ENCODE data around the gene SYNGR1. TPM values are rescaled to one million over a fixed set of nuclear protein-coding genes. Genes with fewer than 3 reads are reported as not detected.
A peak's percentile ranks its signal among the peaks of the same experiment; 100 is the strongest.

Gene SYNGR1
- polyA plus RNA-seq, 3 donors from 2014 or later: 24.5 to 49.5 (median 27.0) TPM

DNA sequence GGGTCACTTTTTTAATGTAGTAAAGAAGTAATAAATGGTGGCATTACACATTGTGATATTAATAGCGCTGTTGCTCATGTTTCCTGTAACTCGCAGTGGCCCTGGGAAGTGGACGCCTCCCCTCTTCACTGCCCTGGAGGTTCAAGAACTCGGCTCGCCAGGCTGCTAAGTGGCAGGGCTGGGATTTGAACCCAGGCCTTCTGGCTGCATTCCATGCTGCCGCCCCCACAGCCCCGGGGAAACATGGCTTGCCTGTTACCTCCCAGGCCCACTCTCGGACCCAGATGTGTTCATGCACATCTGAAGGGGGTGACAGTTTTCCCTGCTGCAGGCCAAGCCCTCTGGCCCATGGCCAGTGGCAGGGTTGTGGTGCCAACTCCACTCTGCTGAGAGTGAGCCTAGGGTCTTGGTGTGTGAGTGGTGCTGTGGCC is 82.0 kb downstream of the SYNGR1 start:
- H3K27ac Mint-ChIP-seq: peak overlapping the region in 1 of 6 donors; percentile 10
- H3K4me3 Mint-ChIP-seq: no peak overlapping the region
- H3K4me1 Mint-ChIP-seq: peaks cover 0 to 2% of the 10 kb centered on the region in 2 donors
- H3K9me3 Mint-ChIP-seq: no peaks in the 10 kb centered on the region
- H3K36me3 Mint-ChIP-seq: peaks cover 0 to 15% (median 0%) of the 10 kb centered on the region in 3 donors
- H3K27me3 Mint-ChIP-seq (ENCODE audit: low read depth in 3 of 3): peaks cover 0 to 3% (median 0%) of the 10 kb centered on the region in 3 donors
- no peak for DNase-seq

DNA sequence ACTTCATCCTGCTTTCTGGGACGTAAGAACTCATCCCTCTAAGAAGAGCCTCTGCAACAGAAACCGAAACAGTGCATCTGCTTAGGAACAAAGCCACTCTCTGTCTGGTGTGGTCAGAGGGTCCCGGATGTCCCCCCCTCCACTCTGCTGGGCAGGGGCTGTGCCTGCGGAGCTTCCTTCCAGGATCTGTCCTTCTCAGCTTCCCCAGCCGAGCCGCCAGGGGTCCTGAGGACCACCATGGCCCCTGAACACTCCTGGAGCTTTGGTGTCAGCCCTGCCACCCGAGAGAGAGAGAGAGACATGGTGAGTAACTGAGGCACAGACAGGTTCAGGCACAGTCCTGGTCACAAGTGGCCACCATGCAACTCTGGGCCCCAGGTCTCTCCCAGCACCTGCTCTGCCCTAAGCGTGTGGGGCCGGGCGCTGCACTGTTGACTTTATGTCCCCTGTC is 82.6 kb downstream of the SYNGR1 start:
- peaks cover 0 to 11% (median 0%) of the 10 kb centered on the region in 3 donors for H3K36me3 Mint-ChIP-seq
- peaks cover 4 to 5% of the 10 kb centered on the region in 2 donors for H3K4me1 Mint-ChIP-seq
- H3K27me3 Mint-ChIP-seq (ENCODE audit: low read depth in 3 of 3): peaks cover 0 to 3% (median 0%) of the 10 kb centered on the region in 3 donors
- no peak overlapping the region for H3K27ac Mint-ChIP-seq
- H3K9me3 Mint-ChIP-seq: no peaks in the 10 kb centered on the region
- no peak for DNase-seq
- no peak overlapping the region for H3K4me3 Mint-ChIP-seq

GRCh38 chr22:39433476-39434242 is 83.9 kb downstream of the SYNGR1 start:
- no peak overlapping the region for H3K27ac Mint-ChIP-seq
- peaks cover 0 to 3% (median 0%) of the 10 kb centered on the region in 3 donors for H3K36me3 Mint-ChIP-seq
- H3K4me1 Mint-ChIP-seq: peaks cover 3 to 5% of the 10 kb centered on the region in 2 donors
- no peak for DNase-seq
- H3K27me3 Mint-ChIP-seq (ENCODE audit: low read depth in 3 of 3): peaks cover 0 to 3% (median 2%) of the 10 kb centered on the region in 3 donors
- H3K4me3 Mint-ChIP-seq: no peak overlapping the region
- H3K9me3 Mint-ChIP-seq: no peaks in the 10 kb centered on the region

- peaks cover 2 to 8% (median 3%) of the 10 kb centered on the region in 3 donors for H3K27me3 Mint-ChIP-seq (ENCODE audit: low read depth in 3 of 3)
- no peak for DNase-seq
- H3K36me3 Mint-ChIP-seq: peaks cover 0 to 3% (median 0%) of the 10 kb centered on the region in 3 donors
- H3K27ac Mint-ChIP-seq: no peak overlapping the region
- no peak overlapping the region for H3K4me3 Mint-ChIP-seq
- H3K9me3 Mint-ChIP-seq: no peaks in the 10 kb centered on the region
- H3K4me1 Mint-ChIP-seq: peaks cover 3 to 5% of the 10 kb centered on the region in 2 donors
Measured at GRCh38 chr22:39434243-39434653, 84.5 kb downstream of the SYNGR1 start.

- Mint-ChIP-seq H3K27me3 (ENCODE audit: low read depth in 3 of 3) (peaks cover 2 to 10% (median 3%) of the 10 kb centered on the region in 3 donors), H3K4me1 (peaks cover 3 to 5% of the 10 kb centered on the region in 2 donors), H3K4me3 (no peak overlapping the region), H3K36me3 (peaks cover 0 to 3% (median 0%) of the 10 kb centered on the region in 3 donors), H3K27ac (no peak overlapping the region), H3K9me3 (no peaks in the 10 kb centered on the region)
- no peak for DNase-seq
Measured at GRCh38 chr22:39434721-39435120, 84.9 kb downstream of the SYNGR1 start.

Other genes with a start within 250 kb of the SYNGR1 start
- gene CBX7, start 197.3 kb upstream of the SYNGR1 start, polyA plus RNA-seq: 1 to 10 TPM; 4.5 to 9.6 (median 9.1) TPM
- under 1 TPM in 2 of 3 donors, not detected in 1; 0.58 to 0.61 TPM for gene PDGFB, start 105.0 kb upstream of the SYNGR1 start, polyA plus RNA-seq
- gene RPL3, start 30.4 kb upstream of the SYNGR1 start, polyA plus RNA-seq: 1,000 to 10,000 TPM; 1,935 to 2,618 (median 1,953) TPM
- 1 to 10 TPM in 2 of 3 donors, under 1 TPM in 1; 0.89 to 3.5 (median 2.0) TPM for gene TAB1, start 49.8 kb downstream of the SYNGR1 start, polyA plus RNA-seq
- gene MGAT3, start 107.0 kb downstream of the SYNGR1 start, polyA plus RNA-seq: not detected
- gene MIEF1, start 152.3 kb downstream of the SYNGR1 start, polyA plus RNA-seq: 10 to 100 TPM; 13.8 to 30.5 (median 18.4) TPM
- 100 to 1,000 TPM in 1 of 3 donors, 10 to 100 TPM in 2; 48.9 to 113 (median 69.4) TPM for gene ATF4, start 170.6 kb downstream of the SYNGR1 start, polyA plus RNA-seq
- 100 to 1,000 TPM; 139 to 239 (median 180) TPM for gene RPS19BP1, start 182.8 kb downstream of the SYNGR1 start, polyA plus RNA-seq
- not detected for gene CACNA1I, start 220.8 kb downstream of the SYNGR1 start, polyA plus RNA-seq